GM19240 (cell line): ENCODE results near the gene KLHL22.

Source experiments
- DNase-seq: peaks from one replicate; pipeline ENCODE4 v3.0.0; 2011; ENCODE audit warnings: low spot score; ENCODE audit not compliant: insufficient read length

Gene KLHL22

DNA sequence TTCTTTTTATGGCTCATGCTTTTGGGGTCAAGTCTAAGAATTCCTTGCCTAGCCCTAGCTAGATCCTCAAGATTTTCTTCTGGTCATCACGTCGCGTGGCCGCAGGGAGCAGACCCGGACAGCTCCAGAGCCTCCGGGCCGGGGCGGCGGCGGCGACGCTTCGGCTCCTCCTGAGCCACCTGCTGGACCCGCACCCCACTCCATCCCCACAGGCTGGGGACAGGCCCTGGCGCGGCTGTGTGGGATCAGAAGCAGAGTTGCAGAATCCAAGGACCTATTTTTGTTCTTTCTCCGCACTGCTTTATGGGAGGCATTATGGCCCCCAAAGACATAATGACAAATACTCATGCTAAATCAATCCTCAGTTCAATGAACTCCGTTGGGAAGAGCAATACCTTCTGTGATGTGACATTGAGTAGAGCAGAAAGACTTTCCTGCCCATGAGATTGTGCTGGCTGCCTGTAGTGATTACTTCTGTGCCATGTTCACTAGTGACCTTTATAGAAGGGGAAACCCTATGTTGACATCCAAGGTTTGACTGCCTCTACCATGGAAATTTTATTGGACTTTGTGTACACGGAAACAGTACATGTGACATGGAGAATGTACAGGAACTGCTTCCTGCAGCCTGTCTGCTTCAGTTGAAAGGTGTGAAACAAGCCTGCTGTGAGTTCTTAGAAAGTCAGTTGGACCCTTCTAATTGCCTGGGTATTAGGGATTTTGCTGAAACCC, 45.6 kb downstream of the KLHL22 start:
- DNase-seq = no peak

- no peak for DNase-seq
Measured at GRCh38 chr22:20448630-20449029, 47.0 kb downstream of the KLHL22 start.

DNA sequence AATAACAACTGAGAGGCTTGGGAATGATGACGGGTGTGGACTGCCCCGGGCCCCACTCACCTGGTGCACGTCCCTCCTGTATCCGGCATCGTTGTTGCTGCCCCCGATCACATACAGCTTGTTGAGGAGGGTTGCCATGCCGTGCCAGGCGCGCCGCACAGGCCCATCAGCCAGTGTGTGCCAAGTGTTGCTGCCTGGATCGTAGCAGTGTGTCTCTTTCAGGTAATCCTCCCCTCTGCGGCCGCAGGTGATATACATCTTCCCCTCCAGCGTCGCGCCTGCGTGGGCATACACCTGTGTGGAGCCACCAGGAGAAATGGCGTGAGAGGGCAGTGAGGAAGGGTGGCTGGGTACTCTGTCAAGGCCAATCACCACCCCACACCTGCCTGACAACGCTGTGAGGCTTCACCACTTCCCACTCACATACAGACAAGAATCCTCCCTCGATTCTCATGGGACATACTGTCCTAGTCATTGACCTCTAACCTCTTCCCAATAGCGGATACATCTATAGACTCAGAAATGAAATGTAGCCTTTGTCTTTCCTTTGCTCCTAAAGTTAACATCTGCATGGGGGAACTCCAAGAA, 49.1 kb downstream of the KLHL22 start:
- DNase-seq = no peak

DNA sequence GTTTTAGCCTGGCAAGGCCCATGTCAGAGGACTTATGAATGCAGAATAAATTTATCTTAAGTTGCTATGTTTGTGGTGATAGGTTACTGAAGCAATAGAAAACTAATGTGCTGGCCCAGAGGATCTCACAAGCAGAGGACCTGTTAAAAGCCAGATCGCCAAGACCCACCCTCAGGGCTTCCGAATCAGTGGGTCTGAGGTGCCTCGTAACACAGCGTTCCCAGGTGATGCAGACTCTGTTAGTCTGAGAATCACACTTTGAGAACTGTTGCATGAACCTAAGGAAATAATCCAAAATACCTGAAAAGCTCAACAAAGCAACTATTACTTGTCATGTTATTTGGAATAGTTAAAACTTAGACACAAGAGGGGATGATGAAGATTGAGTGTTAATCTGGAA, 51.3 kb downstream of the KLHL22 start:
- DNase-seq = no peak

DNA sequence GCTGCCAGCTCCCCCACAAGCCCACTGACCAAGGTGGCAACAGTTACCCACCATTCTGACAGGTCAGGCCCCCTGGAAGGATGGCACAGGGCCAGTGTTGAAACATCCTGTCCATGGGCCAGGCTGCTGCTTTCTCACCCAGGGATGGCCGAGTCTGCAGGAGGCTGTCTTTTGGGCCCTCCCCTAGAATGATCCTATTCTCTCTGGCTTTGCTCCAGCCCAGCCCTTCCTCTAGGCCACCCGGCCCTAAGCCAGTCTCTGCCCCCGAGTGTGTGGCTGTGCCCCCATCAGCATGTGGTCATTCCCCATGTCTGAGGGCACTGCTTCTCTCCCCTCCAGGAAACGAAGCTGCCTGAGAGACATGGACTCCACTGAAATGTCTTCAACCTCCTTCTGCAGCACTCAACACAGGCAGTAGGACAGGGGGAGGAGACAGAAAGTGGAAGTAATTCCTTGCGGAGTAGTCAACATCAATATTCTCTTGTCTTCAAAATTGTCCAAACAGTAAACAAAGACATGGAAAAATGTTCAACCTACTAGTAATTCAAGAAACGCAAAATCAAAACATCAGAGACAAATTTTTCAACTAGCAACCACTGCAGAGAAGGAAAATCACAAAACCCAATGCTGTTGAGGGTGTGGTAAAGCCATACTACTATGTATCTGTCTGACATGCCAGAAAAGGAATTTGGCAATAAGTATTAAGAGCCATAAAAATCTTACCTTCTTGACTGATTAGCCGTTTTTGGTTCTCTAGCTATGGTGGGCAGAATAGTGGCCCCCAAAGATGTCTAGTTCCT, 52.9 kb downstream of the KLHL22 start:
- DNase-seq = no peak

DNA sequence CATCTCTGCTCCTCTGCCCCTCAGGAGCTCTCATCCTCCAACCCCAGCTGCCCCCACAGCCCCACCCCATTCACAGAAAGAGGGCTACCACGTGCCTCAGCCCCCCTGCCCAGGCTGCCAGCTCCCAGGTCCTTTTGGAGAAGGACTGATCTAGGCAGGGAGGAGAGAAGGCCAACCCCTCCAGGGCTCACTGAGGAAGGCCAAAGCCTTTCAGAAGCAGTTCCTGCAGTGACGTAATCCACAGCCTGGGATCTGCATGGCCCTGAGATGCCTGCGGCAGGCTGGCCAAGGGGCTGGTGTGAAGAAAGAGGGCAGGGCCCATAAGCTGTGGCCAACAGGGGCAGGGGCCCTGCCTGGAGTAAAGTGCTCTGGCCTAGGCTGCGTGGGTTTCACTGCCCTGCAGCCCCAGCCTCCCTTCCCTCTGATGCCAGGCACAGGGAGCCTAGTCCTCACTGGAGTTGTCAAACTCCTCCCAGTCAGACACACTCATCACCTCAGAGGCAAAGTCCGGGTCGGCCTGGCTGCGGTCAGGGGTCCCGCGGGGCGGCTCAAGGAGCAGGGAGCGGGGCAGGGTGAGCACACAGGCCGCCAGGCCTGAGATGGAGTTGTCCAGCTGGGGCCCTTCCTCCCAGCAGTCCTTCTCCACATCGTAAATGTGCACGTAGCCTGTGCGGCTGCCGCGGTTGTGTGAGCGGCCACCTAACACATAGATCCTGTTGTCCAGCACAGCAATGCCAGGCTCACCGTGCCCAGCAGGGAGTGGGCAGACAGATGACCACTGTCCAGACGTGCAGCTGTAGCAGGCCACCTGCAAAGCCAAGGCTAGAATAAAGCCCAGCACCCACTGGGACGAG, 53.7 kb downstream of the KLHL22 start:
- DNase-seq = no peak

GRCh38 chr22:20440637-20441591, 54.7 kb downstream of the KLHL22 start:
- no peak for DNase-seq

DNA sequence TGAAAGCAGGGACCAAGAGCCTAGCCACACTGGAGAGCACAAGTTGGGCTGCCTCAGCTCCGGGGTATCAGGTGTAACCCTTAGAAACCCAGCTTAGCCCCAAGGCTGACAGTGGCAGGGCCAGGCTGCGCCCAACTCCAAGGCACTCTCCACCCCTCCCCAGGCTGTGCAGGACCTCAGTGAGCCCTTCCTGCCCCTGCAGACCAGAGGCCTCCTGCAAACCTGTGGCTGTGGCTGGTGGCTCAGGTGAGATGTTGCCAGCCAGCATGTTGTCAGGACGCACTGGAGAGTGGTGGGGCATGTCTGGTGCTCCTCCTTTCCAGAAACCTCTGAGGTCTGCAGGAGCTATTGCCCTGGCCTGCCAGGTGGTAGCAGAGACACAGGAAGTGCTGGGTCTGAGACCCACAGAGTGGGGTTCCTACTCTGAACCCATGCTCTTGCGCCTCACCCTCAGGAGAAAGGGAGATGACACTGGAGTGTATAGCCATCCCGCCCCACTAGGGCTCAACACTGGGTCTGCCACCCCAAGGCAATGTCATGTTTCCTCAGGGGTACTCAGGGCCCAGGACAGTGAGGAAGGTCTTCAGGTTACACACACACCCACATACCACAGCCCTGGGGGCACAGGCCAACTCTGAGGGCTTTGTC, 55.5 kb downstream of the KLHL22 start:
- no peak for DNase-seq

- DNase-seq = no peak
Measured at GRCh38 chr22:20439556-20439927, 56.1 kb downstream of the KLHL22 start.

- no peak for DNase-seq
Measured at GRCh38 chr22:20438678-20439492, 56.7 kb downstream of the KLHL22 start.

DNA sequence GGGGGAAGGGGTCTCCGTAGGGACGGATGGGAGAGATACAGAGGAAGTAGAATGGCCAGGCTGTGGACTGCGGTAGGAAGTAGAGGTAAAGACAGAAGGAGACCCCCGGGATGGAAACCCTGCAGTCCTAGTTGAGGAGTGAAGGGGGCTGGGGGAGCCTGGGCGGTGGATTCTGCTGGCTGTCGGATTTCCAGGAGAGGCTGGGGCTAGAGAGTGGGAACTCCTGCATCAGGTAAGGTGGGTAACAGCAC, 57.2 kb downstream of the KLHL22 start:
- DNase-seq = no peak

DNA sequence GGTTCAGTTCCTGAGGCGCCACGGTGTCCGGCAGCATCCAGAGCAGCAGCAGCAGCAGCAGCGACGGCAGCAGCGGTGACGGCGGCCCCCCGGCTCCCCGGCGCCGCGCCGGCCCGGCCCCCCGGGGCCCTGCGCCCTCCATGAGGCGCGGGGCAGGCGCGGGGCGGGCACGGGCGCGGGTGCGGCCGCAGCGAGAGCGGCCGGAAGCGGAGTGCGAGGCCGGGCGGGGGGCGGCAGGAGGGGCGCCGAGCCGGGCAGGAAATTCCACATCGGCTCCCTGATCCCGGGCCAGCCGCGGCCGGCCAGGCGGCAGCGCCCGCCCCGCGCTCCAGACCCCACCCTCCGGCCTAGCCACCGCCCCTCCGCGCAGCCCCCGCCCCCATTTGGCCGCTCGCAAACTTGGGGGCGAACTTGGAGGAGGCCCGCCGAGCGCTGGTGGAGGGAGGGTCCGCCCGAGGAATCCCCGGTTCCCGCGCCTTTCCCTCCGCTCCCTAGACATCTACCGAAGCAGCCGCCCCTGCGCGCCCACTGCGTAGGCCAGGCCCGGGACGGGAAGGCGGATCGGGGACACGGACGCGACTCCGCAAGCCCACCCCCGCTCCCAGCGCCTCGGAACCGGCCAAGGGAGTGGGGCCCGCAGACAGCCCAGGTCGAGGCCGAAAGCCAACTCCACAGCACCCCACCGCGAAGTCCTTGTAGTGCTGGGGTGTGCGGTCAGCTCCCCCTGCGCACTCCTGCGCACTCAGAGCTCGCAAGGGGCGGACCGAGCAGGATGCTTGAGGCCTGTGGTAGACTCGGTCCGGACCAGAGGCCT, 57.8 kb downstream of the KLHL22 start, which contains the start of gene SCARF2:
TSS of gene SCARF2 (minus strand) at position 213 of the 814 bp plus-strand sequence. CDS start at position 142, 71 bp downstream.
- DNase-seq = no peak

- no peak for DNase-seq
Measured at GRCh38 chr22:20436768-20437612, 58.6 kb downstream of the KLHL22 start.

DNA sequence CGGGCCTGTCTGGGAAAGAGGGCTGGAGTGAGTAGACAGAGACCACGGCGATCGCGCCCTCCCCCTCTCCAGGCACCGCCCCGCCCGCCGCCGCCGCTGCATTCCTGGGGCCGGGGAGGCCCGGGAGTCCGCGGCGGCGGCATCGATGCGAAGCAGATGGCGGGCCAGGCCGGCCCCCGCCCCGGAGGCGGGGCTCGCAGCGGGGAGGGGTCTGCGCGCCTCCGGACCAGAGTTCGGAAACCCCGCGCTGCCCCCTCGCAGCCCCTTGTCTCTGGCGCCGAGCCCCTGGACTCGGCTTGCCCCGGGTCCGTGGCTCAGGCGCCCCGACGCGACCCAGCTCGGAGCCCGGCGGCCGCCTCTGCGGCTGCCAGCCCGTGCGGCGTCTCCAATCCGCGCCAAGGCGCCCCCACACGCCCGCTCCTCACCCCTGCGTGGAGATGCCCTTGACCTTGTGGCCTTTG, 59.3 kb downstream of the KLHL22 start:
- DNase-seq = no peak

DNA sequence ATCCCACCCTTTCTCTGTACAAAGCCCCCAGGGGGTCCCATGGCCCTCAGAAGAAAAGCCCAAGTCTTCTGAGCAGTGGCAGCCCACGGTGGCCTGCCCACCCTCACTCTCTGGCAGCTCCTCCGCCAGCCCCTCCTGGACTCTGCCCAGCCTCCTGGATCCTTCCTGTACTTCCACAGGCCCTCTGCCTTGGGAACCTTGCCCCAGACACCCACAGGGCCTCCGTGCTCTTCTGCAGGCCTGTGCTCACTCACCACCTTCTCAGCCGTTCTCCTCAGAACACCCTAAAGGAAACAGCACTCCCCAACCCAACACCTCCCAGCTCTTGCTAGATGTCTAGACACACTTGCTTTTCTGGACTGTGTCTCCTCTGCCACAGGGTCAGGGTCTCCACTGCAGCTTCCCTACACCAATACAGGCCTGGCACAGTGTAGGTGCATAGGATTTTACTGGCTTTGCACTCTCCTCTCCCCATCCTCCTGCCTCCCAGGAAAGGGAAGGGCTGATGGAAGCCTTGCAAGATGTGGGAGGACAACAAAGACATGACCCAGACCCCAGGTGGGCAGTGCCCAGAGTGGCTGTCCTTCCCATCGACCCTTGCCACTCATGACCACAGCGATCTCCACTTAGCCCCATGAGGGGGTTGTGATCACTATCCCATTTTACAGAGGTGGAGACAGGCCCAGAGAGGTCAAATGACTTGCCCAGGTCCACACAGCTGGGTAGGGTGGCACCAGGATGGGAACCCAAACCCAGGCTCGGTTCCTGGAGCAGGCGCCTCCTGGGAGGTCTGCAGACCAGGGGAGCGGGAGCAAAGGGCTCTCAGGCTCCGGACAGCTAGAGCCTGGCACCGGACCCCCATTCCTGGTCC, 59.9 kb downstream of the KLHL22 start:
- DNase-seq = no peak

- DNase-seq = no peak
Measured at GRCh38 chr22:20434773-20435172, 60.8 kb downstream of the KLHL22 start.
